ENCODE data around the gene C2CD5. TPM values are rescaled to one million over a fixed set of nuclear protein-coding genes. Genes with fewer than 3 reads are reported as not detected.
A peak's percentile ranks its signal among the peaks of the same experiment; 100 is the strongest.

The C2CD5 gene
- total and polyA plus RNA-seq, 2 of the 13 experiments (the other 11 are each of a cell fraction or from before 2014, with no cell fraction given), result 12.6 to 14.6 TPM

DNA sequence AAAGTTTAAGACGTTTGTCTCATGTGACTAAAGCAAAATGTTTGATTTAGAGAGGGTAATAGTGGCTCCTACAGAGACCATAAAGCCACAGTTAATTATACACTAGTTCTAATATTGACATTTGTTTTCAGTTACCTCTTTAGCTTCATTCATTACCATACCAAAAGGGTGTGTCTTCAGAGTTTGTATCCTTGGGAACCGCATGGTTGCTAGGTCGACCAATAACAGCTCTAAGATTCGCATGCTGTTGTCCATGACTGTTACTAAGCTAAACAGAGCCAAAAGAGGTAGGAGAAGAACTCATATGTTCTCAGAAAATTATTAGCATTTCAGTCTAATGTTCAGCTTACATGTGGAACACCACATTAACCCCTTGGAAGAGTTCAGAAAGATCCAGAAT is 44.5 kb upstream of the C2CD5 start:
- peak; percentile 10 for DNase-seq (ENCODE audit: low spot score)
- Histone ChIP-seq H3K9ac (ENCODE audit: insufficient read depth, low read depth, low read length) (no peak overlapping the region), H3K4me2 (ENCODE audit: low read depth, low read length) (no peak overlapping the region), H3K27me3 (ENCODE audit: control insufficient read depth in 1 of 2, insufficient read depth in 2 of 2, low read length in 2 of 2) (no peaks in the 10 kb centered on the region; a peak in 1 of 5 replicates), H3K4me3 (replicated peaks in 1 of 3; ENCODE audit: insufficient read depth in 1 of 3, low read depth in 2 of 3, low read length in 3 of 3) (no peak overlapping the region), H3K4me1 (ENCODE audit: insufficient read depth, low read length) (peaks cover 9% of the 10 kb centered on the region; the same call in 1 of the 2 replicates), H2AFZ (ENCODE audit: low read length) (no peak overlapping the region), H3K9me3 (ENCODE audit: low read length) (no peaks in the 10 kb centered on the region), H3K79me2 (ENCODE audit: insufficient read depth, low read length) (no peaks in the 10 kb centered on the region), H3K36me3 (replicated peaks in 1 of 2; ENCODE audit: control insufficient read depth in 1 of 2, insufficient read depth in 2 of 2, low read length in 2 of 2) (no peaks in the 10 kb centered on the region), H3K27ac (ENCODE audit: extremely low read length, insufficient read depth, low read length) (no peak overlapping the region), H4K20me1 (ENCODE audit: insufficient read depth, low read length) (no peaks in the 10 kb centered on the region)
- TF ChIP-seq, protein P1, sequence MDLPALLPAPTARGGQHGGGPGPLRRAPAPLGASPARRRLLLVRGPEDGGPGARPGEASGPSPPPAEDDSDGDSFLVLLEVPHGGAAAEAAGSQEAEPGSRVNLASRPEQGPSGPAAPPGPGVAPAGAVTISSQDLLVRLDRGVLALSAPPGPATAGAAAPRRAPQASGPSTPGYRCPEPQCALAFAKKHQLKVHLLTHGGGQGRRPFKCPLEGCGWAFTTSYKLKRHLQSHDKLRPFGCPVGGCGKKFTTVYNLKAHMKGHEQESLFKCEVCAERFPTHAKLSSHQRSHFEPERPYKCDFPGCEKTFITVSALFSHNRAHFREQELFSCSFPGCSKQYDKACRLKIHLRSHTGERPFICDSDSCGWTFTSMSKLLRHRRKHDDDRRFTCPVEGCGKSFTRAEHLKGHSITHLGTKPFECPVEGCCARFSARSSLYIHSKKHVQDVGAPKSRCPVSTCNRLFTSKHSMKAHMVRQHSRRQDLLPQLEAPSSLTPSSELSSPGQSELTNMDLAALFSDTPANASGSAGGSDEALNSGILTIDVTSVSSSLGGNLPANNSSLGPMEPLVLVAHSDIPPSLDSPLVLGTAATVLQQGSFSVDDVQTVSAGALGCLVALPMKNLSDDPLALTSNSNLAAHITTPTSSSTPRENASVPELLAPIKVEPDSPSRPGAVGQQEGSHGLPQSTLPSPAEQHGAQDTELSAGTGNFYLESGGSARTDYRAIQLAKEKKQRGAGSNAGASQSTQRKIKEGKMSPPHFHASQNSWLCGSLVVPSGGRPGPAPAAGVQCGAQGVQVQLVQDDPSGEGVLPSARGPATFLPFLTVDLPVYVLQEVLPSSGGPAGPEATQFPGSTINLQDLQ (CRISPR knock-in tag; IDR thresholded peaks at IDR 0.05), result no peak
- TF ChIP-seq RFX1 (IDR thresholded peaks at IDR 0.05) (peak; percentile 51; the same call in 1 of the 2 replicates), NONO (IDR thresholded peaks at IDR 0.05) (no peak), NONO (CRISPR knock-in tag; conservative IDR thresholded peaks at IDR 0.05) (no peak), FOXO1 (CRISPR knock-in tag; IDR thresholded peaks at IDR 0.05) (no peak), PHF21A (CRISPR knock-in tag; IDR thresholded peaks at IDR 0.05) (no peak)
- TF ChIP-seq, protein P2, sequence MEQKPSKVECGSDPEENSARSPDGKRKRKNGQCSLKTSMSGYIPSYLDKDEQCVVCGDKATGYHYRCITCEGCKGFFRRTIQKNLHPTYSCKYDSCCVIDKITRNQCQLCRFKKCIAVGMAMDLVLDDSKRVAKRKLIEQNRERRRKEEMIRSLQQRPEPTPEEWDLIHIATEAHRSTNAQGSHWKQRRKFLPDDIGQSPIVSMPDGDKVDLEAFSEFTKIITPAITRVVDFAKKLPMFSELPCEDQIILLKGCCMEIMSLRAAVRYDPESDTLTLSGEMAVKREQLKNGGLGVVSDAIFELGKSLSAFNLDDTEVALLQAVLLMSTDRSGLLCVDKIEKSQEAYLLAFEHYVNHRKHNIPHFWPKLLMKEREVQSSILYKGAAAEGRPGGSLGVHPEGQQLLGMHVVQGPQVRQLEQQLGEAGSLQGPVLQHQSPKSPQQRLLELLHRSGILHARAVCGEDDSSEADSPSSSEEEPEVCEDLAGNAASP (CRISPR knock-in tag; IDR thresholded peaks at IDR 0.05; ENCODE audit: borderline replicate concordance), result no peak
- TF ChIP-seq, protein P3, sequence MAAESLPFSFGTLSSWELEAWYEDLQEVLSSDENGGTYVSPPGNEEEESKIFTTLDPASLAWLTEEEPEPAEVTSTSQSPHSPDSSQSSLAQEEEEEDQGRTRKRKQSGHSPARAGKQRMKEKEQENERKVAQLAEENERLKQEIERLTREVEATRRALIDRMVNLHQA (CRISPR knock-in tag; IDR thresholded peaks at IDR 0.05), result no peak
- CTCF ChIA-PET (ENCODE audit: low intra/inter-chr PET ratio, low total read pairs), result no interaction called here
- 23% methylated on average over 4 of the region's 4 CpGs for WGBS (ENCODE audit: low lambda C conversion rate)
- FAIRE-seq, result no peak
- no TSS peak for BruUV-seq (replicated peaks)
- intact Hi-C loops (cut with micrococcal nuclease; ENCODE audit: unreplicated experiment) (no loop called here), in situ Hi-C loops (cut with HindIII; ENCODE audit: extremely low pct_ligation_motif_present, low pct_unique_long_range_greater_than_20kb) (no loop called here)
- ATAC-seq, result peak; percentile 67
- POLR2A ChIA-PET, result no interaction called here
